Stimulated activated CD8-positive, alpha-beta memory T cell treated with anti-CD3 and anti-CD28 coated beads, Interleukin-7, amount 100 ng/mL, for 48 hours (primary cell): Measurements from ENCODE around the gene ACAD9.
A peak's percentile ranks its signal among the peaks of the same experiment; 100 is the strongest.
"Not testable (repeated sequence)": the region's sequence is repeated elsewhere in the genome, so short reads cannot be mapped to it uniquely, and the experiment has no call there.

Experiments used
- DNase-seq, 2 donors: peaks; one replicate each; pipeline ENCODE4 v3.0.0-alpha.2; 2020; ENCODE audit warnings: low read depth in 1 of 2; ENCODE audit errors: extremely low read depth in 1 of 2

The ACAD9 gene

GRCh38 chr3:128879125-128879969, at the start of gene ACAD9:
ACAD9 (plus strand) TSS chr3:128879620; CDS start chr3:128879692, 72 bp downstream.
- peak; percentile 95 to 97 for DNase-seq

GRCh38 chr3:128829925-128830625, 49.3 kb upstream of the ACAD9 start:
- not testable (repeated sequence) for DNase-seq

DNA sequence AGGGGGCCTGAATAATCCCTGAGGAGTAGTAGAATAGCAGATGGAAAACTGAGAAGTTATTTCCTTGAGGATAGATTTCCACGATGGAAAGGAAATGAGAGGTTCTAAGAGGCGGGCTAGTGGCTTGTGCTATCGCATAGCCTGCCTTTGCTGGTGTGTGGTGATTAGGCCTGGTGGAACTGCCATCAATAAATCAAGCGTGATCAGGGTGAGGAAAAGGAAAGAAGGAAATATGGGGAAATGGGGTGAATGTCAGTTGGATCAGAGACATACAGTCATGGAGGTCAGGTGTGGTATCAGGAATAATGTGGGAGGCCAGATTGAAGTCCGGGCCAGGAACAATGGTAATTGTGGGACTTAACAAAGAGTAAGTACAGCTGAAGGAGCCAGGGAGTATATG, 48.7 kb upstream of the ACAD9 start:
- not testable (repeated sequence) for DNase-seq

GRCh38 chr3:128832979-128833378, 46.4 kb upstream of the ACAD9 start:
- DNase-seq = not testable (repeated sequence)

DNA sequence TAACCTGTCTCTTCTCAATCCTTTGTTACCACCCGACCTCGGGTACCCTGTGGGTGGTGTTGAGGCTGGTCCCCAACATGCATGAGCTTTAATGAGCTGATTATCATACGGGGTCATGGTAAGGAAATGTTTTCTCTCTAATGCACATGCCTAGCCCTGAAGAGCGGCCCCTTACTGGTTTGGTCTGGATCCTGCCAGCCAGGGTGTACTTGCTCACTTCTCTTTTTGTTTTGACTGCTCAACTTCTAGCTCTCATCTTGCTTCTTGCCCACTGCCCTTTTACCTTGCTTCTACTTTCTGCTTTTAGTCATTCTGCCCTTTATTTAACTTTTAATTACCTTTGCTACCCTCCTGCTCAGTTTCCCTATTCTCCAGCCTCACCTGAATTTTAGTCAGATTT, 44.3 kb upstream of the ACAD9 start:
- DNase-seq = no peak

DNA sequence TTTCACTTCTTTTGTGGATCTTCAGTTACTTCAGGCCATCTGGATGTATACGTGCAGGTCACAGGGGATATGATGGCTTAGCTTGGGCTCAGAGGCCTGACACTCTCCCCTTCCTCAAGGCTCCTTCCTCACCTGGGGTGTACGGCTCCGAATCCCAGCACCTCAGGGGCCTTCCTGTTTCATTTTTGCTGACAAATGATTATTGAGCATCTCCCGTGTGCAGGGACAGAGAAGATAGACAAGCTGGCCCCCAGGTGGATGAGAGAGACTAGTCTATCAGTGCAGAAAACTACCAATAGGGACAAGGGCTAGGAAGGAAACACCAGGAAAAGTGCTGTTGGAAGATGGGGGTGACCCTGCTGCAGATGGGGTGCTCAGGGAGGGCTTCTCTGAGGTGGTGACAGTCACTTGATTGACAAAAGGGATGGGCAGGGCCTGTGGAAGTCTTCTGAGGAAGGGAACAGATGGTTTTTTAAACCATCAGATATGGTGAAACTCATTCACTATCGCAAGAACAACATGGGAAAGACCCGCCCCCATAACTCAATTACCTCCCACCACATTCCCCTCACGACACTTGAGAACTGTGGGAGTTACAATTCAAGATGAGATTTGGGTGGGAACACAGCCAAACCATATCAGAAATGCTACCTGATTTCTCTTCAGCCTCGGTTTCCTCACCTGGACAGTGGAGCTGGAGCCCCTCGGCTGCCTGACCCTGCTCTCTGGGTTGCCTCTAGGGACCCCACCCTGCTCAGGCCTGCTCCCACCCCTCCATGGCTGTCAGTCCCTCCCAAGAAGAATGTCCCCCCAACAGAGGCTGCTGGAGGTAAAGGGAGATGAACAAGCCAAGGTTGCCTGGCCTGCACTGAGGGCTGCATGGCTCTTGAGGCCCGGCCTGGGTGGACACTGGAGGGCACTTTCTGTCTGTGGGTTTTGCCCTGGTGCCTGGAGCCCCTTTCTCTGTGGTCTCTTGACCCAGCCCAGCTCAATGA, 37.2 kb upstream of the ACAD9 start:
- DNase-seq = no peak

- no peak for DNase-seq
These were observed 34.9 kb upstream of the ACAD9 start for GRCh38 chr3:128844502-128844901.

- DNase-seq = no peak
These were observed 34.2 kb upstream of the ACAD9 start for GRCh38 chr3:128845119-128845777.

DNA sequence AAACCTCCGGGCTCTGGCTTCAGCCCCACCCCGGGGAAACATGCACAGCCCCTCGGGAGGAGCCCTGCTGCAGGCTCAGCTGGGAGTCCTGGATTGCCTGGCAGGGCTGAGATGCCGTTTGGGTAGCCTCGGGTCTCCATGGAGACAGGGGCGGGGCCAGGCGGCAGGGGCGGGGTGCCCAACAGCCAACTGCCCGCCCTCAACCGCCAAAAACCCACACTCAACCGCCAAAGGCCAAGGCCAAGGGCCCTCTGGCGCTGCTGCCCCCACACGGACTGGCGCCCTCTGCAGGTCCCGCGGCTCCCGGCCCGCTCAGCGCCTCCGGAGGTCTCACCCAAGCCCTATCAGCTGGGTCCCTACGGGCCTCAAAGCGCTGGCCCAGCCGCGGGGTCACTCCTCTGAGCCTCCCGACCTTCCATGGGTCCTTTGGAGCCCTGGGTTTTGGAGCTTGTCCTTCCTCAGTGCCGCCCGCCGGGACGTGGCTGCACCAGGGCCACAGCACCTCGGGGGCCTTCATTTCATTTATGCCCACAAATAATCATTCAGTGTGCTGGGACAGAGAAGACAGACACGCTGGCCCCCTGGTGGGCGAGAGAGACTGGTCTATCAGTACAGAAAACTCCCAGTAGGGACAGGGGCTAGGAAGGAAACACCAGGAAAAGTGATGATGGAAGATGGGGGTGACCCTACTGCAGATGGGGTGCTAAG, 33.5 kb upstream of the ACAD9 start:
- peak; percentile 80 to 84 for DNase-seq

- peak; percentile 2 to 5 for DNase-seq
These were observed 32.9 kb upstream of the ACAD9 start for GRCh38 chr3:128846486-128846891.

DNA sequence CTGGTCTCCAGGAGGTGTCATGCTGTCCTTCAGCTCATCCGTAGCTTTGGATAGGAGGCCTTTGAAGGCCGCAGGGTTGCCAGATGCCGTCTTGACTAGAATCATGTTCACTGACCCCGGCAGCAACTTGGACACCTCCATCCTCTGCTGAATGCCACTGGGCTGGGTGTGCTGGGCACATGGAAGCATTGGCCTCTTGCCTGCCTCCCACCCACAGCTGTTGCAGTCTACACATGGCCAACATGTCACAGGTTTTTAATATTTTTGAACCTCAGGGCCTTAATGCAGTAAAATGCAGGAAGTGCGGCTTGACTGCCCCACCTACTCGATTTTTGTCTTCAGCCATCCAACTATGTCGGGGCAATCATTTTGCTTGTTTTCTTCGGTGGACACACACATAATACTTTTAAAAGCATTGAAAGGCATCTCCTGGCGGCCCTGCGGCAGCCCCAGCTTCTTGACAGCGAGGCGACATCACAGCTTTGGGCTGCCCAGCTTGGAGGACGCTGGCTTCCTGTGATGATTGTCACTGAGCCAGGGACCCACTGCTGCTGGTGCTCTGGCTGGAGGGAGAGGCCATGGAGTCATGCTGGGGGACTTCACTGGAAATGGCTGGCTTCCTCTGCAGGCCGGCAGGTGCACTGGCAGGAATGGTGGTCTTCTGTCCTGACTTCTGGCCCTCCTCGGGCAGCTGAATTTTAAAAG, 31.6 kb upstream of the ACAD9 start:
- DNase-seq = no peak

- DNase-seq = no peak
These were observed 30.5 kb upstream of the ACAD9 start for GRCh38 chr3:128848936-128849335.

- no peak for DNase-seq
These were observed 29.4 kb upstream of the ACAD9 start for GRCh38 chr3:128849911-128850455.

- no peak for DNase-seq
These were observed 28.9 kb upstream of the ACAD9 start for GRCh38 chr3:128850544-128850943.

GRCh38 chr3:128851601-128852000, 27.8 kb upstream of the ACAD9 start:
- no peak for DNase-seq

GRCh38 chr3:128853826-128854225, 25.6 kb upstream of the ACAD9 start:
- no peak for DNase-seq

DNA sequence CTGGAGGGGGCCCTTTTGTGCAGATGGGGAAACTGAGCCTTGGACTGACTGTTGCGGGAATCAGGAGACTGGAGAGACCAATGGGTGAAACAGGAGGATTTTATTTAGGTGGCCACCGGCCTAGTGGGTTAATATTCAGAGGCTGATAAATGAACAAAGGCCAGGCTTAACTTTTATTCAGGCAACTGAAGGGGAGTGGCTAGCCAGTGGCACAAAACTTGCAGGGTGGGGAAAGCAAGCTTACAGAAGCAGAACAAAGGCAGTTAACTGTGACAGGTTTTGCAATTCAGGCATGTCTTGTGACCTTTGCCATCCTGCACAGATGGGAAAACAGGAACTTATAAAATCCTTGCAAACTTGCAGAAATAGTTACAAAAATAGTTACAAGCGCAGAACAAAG, 24.9 kb upstream of the ACAD9 start:
- no peak for DNase-seq

GRCh38 chr3:128855569-128855968, 23.9 kb upstream of the ACAD9 start:
- DNase-seq = no peak

DNA sequence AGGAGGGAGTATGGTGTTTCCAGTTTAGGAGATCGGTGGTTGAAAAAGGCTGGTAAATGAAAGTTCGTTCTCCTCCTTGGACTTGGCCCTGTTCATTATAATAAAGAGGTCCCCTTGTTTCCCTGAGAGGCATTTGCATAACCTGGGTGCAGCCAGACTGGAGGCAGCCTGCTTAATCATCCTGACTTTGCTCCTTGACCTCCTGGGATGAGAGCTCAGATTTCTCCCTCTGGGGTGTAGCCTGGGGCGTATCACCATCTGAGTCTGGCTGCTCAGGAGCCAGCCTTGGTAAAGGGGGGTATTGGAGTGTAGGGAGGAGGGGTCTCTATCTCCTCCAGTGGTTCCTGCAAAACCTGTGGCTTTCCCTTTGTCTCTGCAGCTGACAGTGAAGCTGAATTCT, 21.3 kb upstream of the ACAD9 start:
- no peak for DNase-seq
